ENCODE data around the gene DEFB131A.
"Not testable (repeated sequence)": the region's sequence is repeated elsewhere in the genome, so short reads cannot be mapped to it uniquely, and the experiment has no call there.

- not testable (repeated sequence) for TF ChIP-seq POLR2A, CTCF, POLR2AphosphoS5 (IDR thresholded peaks at IDR 0.05)
Measured at GRCh38 chr4:9433320-9433719, 10.9 kb upstream of the DEFB131A start.

All from suprapubic skin (tissue), 4 donors.